ENCODE measurements around the gene GALNT4.

DNA sequence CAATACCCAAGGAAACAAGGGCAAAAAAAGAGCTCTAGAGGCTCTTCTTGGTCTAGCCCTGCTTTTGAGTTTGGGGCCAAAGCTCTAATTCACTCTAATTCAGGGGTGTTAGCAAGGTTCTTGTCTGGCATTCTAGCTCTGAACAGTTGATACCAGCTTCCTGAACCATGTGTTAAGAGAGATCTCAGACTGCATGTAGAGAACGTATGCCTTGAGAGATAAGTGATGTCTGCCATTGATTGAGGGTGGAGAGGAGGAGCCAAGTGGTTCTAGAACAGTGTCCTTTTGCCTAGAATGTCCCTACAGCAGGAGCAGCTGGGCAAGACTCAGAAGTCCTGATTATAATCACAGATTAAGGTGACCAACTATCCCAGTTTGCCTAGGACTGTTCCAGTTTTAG is 19.4 kb upstream of the GALNT4 start:
- TF ChIP-seq, protein P1, sequence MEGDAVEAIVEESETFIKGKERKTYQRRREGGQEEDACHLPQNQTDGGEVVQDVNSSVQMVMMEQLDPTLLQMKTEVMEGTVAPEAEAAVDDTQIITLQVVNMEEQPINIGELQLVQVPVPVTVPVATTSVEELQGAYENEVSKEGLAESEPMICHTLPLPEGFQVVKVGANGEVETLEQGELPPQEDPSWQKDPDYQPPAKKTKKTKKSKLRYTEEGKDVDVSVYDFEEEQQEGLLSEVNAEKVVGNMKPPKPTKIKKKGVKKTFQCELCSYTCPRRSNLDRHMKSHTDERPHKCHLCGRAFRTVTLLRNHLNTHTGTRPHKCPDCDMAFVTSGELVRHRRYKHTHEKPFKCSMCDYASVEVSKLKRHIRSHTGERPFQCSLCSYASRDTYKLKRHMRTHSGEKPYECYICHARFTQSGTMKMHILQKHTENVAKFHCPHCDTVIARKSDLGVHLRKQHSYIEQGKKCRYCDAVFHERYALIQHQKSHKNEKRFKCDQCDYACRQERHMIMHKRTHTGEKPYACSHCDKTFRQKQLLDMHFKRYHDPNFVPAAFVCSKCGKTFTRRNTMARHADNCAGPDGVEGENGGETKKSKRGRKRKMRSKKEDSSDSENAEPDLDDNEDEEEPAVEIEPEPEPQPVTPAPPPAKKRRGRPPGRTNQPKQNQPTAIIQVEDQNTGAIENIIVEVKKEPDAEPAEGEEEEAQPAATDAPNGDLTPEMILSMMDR (conservative IDR thresholded peaks at IDR 0.05 in 1 of 2, IDR thresholded peaks at IDR 0.05 in 1 of 2; ENCODE audit: low read depth in 1 of 2, low read length in 2 of 2) = no peak
- TF ChIP-seq EZH2 (IDR thresholded peaks at IDR 0.05; ENCODE audit: low read length, missing control alignments) = no peak
